Measurements from ENCODE around the gene MUSTN1.

GRCh38 chr3:52809149-52809548 lies 25.7 kb downstream of the MUSTN1 start:
- TF ChIP-seq DRAP1 (CRISPR knock-in tag; IDR thresholded peaks at IDR 0.05) (no peak), ZNF3 (CRISPR knock-in tag; IDR thresholded peaks at IDR 0.05) (no peak)
